Activated CD4-positive, alpha-beta T cell treated with anti-CD3 and anti-CD28 coated beads for 1 hour (primary cell): ENCODE results near the gene HIVEP3.
"Not testable (repeated sequence)": the region's sequence is repeated elsewhere in the genome, so short reads cannot be mapped to it uniquely, and the experiment has no call there.

Experiments used
- DNase-seq: peaks from one replicate; pipeline ENCODE4 v3.0.0-alpha.2; 2020

The HIVEP3 gene

DNA sequence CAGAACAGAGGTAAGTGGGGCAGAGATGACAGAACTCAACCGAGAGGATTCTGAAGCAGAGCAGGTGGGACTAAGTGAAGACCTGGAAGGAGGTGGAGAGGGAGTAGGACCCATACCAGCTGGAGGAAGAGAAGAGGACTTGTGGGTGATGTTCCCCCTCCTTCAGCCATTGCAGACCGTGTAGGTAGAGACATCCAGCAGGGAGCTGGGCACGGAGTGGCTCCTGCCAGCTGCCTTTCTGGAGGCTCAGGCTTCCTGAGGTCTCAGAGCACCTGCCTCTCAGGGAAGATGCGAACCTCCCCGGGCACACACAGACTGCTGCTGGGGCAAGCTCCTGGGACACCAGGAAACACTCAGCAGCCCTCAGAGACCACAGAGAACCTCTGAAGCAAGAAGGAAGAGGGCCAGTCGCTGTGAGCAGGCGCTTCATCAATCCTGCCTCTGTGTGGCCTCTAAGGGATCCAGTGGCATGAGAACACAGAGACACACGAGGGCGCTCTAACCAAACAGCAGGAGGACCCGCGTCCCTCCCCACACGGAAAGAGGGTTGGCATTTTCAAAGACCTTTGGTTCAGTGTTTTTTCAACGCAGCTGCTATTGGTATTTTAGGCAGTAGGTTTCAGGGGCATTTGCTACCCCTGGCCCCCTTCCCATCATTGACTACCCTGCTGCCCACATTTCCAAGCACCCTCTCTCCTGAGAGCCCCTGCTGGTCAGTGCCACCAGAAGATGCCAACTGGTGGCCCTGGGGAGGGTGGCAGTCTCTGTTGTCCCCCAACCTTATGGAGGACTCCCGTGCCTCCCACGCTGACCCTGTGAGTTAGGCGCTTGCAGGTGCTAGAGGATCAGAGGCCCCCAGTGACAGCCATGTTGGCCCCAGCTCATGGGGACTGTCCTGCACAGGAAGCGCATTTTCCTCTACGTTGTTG lies 344.7 kb downstream of the HIVEP3 start:
- DNase-seq, result peak; percentile 67

DNA sequence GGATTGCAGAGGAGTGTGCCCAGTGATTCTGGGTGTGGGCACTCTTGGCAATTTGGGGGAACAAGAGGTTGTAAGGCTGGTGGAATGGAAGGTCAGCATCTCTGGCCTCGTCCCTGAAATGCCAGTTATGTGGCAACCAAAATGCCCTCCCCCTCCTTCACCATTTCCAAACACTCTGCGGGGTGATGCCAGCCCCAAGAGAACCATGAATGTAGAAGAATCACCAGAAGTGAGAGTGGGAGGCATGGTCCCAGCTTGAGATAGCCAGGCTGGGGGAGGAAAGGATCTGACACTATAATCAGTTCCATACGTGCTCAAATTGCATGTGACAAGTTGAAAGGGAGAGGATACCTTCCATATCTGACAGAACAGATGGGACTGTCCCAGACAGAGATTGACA lies 345.5 kb downstream of the HIVEP3 start:
- DNase-seq, result no peak

DNA sequence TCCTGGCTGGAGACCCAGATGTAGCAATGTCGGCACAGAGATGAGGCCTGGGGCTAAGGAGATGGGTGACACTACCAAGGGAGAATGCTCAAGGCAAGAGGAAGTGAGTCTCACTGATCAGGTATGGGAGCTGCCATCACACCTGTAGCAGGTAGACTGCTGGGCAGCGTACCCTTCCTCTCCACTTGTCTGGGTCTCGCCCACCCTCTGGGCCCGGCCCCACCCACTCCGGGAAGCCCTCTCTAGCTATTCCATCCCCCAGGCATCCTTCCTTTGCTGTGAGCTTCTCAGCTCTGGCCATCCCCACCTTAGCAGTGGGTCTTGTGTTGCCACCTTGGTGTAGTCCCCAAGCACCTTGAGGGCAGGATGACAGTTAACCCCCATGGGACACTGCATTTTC lies 346.5 kb downstream of the HIVEP3 start:
- no peak for DNase-seq

DNA sequence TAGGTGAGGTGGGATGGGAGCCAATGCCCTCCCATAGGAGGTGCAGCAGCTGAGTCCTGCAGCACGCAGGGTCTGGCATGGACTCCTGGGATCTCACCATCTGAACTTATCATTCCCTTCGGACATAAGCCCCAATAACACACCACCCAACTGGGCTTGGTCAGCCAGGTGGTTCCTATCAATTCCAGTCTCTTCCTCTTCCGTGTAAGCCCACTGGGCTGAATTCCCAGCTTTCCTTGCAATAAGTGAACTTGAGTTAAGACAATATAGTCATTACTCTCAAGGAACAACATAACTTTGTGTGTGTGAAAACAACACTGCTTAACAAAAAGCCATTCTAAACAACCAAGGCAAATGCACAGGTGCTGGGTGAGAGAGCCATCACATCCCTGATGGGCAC lies 347.7 kb downstream of the HIVEP3 start:
- DNase-seq, result no peak

DNA sequence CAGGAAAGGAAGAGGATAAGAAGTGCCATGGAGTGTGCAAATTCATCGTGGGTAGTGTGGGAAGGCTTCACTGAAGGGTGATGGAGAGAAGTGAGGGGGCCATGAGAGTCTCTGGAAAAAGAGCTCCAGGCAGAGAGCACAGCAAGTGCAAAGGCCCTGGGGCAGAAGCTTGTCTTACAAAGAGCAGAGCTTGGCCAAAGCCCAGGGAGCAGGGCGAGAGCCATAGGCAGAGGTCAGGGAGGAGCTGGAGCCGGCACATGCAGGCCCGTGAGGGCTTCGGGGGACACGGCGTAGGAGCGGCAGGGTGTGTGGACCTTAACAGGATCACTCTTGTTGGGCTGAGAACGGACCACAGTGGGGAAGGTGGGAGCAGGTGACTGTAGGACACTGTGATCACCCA lies 350.5 kb downstream of the HIVEP3 start:
- no peak for DNase-seq

DNA sequence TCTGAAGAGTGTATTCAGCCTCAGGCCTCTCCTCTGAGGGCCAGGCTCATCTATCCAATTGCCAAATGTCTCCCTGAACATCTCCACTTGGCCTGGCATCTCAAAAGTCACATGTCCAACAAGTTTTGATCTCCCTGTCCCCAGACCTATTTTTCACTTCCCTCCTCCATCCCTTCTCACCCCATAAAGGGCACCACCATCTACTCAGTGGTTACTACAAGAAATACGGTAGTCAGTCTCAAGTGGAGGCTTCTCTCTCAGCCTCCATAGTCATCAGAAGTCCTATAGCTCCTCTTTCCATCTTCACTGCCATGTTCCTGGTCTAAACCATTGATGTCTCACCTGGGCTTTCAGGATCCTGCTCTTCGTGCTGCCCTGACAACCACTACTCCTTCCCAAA lies 351.8 kb downstream of the HIVEP3 start:
- no peak for DNase-seq

DNA sequence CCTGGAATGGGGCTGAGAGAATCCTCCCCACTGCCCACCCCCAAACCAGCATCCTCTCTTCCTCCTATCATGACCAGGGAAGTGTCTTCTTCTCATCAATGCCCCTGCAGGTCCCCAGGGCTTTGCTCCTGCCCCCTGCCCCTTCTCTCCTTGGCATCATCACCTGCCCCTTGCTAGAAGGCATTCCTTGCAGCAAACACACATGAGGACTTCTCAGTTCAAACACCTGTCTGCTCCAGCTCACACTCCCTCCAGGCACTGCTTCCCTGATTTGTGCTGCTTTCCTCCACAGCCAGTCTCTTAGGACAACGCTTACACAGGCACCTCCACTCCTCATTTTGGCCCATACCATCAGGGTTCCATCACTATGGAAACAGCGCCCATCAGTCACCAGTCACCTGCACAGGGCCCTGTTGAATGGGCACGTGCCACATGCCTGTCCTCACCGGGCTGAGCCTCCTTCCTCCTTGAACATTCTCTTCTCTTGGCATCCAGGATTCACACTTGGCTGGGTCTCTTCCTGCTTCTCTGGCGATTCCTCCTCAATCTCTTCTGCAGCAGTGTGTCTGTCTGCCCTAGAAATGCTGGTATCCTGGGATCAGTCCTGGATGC lies 352.3 kb downstream of the HIVEP3 start:
- no peak for DNase-seq

DNA sequence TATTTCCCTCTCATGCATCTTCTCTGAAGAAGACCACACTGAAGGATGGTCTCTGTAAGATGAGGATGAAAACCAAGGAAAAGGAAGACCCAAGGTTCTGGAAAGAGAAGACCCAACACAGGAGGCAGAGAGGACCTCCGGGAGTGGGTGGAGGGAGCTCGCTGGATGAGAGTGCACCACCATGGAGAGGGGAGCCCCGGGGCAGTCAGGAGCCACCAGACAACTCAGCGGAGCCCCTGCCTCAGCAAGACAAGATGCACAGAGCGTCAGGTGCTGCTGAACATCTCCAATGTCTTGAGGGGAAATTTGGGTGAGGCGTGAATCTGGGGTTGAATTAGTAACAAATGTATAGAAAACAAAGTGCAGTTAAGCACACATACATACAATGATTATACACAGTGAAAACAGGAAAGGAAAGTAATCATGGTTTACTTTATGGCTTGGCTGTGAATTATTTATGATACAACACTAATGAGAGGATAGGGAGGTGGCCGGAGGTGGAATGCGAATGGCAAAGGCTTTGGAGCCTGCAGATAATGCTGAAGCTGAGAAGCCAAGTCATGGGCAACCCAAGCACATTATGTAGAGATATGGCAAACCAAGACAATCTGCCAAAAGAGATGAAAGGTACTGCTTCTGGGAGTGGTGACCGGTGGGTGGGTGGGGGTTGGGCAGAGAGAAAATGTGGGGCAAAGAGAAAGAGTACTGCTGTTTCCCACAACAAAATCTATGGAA lies 353.8 kb downstream of the HIVEP3 start:
- DNase-seq, result no peak

DNA sequence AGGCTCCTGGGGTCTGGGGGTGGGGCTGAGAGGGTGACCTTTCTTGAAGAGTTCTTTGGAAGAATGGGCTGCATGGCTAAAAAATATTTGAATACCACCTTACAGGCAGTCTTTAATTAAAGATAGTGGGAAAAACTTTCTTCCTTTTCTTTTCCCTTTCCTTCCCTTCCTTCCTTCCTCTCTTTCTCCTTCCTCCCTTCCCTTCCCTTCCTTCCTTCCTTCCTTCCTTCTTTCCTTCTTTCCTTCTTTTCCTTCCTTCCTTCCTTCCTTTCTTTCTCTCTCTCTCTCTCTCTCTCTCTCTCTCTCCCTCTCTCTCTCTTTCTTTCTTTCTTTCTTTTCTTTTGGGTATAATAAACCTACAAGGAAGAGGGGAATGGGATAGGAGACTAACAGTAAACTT lies 356.4 kb downstream of the HIVEP3 start:
- no peak for DNase-seq

DNA sequence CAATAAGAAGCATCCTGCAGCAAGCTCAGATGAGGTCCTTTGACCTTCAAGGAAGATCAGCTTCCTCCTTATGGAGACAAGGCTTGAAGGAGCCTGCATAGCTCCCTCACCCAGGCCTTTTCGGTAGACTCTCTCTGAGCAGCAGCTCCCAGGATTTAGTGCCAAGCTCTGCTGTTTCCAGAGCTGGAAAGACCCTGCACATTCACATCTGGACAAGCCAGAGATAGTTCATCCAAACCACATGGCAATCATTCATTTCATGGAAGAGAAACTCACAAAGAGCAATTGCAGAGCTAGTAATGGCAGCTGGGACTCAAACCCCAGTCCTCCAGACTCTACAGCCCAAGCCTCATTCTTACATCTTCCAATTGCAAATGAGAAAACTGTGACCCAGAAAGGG lies 357.8 kb downstream of the HIVEP3 start:
- DNase-seq, result no peak

DNA sequence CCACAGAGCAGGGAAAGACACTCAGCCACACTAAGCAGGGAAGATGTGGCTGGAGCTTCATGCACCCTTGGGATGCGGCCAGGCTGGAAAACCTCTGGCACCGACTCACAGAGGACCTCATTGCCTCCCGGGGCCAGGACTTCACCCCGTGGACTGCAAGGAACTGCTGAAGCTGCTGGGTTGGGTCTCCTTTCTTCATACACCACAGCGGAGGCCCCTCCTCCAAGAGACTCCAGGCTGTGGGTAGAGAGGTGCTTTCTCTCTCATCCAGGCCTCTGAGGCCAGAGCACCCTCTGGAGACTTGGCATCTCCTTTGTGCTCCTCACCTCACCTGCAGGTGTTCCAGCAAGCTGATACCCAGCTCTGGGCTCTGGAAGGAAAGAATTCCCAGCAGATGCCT lies 358.2 kb downstream of the HIVEP3 start:
- DNase-seq, result no peak

DNA sequence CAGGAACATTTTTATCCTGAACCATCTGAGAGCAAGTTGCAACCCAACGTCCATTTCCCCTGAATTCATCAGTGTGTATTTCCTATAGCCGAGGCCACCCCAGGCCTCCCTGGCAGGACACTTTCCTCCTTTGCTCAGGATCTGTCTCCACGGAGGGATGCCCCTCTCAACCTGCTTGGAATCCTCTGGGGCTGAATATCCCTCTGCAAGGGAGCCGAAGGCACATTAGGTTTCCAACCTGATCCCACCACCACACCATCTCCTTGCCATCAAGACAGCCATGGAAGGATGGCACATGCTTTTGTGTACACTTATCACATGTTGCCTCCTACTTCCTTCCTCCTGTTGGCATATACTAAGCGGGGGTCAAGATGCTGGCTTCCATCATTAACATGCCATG lies 359.4 kb downstream of the HIVEP3 start:
- DNase-seq, result no peak

DNA sequence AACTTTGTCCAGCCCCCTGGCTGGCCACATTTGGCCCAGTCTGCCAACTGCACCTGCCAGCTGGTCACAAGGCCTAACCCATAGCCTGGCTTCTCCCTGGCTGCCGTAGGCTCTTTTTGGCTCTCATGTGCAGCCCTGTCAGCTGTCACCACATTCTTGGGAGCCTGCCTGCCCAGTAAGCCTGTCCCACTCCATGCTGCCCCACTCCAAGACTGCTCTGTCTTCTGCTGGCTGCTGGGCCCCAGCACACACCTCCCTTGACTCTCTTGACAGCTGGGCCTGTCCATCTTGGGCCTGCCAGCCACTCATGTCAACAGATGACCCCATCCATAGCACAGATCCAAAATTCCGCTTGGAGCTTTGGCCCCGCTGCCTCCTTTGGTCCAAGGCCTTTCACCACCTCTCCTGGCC lies 360.0 kb downstream of the HIVEP3 start:
- no peak for DNase-seq

DNA sequence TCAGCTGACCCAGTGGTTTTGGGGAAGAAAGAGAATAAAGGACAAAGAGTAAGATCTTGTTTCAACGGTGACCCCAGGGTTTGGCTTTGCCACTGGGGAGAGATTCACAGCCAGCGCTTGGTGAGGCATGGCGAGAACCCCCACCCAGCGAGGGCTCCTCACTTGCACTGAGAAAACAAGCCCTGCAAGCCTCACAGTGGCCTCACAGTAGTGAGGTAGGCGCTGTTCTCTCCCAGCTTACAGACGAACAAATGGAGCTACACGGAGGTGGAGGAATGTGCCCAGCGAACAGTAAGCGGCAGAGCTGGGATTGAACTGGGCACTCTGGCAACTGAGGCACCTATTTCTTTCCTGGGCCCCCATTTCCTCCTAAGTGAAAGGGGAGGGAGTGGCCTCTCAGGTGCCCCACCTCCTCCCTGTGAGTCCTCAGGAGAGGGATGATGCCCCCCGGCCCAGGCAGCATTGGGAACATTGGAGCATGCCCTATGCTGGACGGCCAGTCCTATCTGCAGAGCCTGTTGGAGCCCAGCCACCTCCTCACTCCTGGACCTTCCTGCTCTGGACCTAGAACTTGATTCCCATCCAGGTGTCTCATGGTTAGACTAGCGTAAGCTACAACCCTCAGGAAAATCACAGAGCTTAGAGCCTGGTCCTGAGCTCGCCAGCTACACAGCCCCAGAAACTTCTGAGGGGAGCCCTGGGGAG lies 360.8 kb downstream of the HIVEP3 start:
- no peak for DNase-seq

DNA sequence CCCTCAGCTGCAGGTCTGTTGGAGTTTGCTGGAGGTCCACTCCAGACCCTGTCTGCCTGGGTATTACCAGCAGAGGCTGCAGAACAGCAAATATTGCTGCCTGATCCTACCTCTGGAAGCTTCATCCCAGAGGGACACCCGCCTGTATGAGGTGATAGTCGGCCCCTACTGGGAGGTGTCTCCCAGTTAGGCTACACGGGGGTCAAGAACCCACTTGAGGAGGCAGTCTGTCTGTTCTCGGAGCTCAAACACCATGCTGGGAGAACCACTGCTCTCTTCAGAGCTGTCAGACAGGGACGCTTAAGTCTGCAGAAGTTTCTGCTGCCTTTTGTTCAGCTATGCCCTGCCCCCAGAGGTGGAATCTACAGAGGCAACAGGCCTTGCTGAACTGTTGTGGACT lies 364.0 kb downstream of the HIVEP3 start:
- DNase-seq, result not testable (repeated sequence)

DNA sequence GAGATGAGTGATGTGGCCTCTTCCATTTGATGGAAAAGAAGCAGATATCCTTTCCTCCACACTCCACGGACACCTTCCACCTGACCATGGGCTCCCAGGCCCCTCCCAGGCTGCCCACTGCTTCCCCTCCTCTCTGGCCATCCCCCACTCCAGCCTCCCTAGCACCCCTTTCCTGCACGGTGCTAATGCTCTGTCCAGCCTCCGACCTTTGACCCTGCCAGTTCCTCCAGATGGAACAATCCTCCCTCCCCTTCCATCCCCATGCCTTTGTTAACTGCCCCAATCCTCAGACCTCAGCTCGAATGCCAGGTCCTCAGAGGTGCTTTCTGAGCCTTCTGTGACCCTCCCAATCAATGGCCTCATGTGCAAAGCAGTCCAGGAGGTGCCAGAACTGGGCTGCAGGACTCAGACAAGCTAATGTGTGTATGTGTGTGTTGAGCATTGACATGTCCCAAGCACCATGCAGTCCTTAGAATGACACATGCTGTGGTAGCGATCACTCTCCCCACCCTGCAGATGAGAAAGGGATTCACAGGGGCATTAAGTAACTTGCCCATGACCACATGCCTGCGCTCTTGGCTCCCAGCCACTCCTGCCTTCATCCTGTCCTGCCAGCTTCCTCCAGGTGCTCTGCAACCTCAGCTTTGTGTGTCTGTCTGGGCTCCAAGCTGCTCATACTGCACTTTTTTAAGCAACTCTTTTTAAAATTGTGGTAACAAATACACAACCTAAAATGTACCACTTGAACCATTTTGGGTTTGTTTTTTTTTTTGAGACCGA lies 370.8 kb downstream of the HIVEP3 start:
- DNase-seq, result no peak

DNA sequence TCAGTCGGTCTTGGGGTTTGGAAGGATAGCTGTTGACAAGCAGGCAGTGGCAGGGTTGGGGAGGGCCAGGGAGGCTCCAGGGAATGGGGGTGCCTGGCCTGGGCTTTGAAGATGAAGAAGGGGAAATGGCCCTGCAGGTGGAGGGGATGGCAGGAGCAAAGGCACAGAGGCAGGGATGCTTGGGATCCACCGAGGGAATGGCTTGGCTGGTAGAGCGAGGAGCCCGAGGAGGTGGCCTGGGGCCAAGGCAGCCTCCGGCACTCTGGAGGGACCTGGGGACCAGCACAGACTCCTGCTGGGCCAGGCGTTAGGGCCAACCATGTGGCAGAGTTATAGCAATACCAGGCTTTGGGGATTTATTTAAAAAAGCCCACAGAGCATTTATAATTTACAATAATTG lies 371.4 kb downstream of the HIVEP3 start:
- no peak for DNase-seq

DNA sequence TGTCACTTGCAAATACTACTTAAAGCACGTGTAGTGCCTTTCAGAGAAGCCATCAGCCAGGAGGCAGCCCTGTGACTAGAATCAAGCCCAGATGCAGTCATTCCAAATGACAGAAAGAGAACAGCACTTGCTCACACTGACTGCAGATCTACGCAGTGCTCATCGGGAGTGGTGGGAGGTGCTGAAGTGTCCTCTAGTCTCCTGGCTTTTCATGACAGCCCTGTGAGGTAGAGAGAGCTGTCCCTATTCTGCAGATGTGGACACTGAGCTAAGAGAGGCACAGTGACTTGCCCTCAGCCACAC lies 371.9 kb downstream of the HIVEP3 start:
- no peak for DNase-seq

DNA sequence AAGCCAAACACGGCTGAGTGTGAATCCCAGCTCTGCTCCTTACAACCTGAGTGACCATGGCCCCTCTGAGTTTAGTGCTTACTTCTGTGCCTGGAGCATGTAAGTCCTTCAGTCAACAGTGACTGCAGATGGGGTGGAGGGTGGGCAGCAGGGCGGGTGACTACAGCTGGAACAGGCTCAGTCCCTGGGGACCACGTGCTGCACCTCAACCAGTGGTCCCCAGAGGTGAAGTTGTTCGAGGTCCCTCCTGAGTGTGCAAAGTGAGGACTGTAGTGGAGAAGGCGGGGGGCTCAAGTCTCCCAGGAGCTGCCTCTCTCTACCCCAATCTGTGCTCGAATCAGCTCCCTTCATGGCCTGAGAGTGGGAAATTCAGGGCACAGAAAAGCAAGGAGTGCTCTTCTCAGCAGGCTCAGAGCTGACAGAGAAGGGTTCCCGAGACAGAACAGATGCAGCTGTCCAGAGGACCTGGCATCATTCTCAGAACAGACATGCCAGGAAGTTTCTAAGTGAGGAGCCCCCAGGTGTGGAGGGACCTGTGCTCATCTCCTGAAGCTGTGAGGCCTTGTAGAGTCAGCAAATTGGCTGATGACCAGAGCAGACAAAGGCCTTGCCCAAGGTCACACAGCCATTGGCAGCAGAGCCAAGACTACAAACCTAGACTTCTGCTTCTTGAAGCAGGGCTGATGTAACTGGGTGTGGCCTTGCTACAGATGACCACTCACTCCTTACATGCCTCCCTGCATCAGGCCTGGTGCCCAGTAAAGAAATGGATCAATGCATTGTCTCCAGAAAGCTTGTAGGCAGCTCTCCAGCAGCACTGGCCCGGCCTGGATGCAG lies 372.5 kb downstream of the HIVEP3 start:
- DNase-seq, result no peak

DNA sequence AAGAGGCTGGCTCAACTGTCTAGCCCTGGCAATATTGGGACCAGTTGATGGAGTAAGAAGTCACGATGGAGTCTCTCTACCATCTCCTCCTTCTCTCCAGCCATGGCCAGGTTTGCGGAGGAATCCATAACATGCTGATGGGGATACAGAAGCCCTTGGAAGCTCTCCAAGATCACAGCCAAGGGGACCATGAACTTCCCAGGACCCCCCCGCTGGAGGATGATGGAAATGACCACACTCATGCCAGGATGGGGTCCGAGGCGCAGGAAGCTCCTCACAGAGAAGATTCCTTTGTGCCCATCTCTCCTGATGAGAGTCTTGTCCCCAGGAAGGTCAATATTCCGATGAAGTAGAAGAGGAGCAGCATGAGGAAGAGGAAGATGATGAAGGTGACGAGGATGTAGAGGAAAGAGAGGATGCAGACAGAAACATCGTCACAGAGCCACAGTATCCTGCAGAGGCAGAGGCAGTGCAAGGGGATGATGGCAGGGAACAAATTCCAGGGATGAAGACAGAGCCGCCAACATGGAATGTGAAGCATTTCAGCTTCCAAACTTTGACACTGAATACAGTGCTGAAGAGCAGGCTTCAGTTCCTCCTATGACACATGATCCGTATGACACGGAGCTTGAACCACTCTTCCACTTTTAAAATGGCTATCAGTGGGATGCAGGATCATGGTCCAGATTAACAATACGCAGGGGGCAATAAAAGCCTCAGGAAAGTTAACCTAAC lies 376.4 kb downstream of the HIVEP3 start:
- DNase-seq, result no peak

DNA sequence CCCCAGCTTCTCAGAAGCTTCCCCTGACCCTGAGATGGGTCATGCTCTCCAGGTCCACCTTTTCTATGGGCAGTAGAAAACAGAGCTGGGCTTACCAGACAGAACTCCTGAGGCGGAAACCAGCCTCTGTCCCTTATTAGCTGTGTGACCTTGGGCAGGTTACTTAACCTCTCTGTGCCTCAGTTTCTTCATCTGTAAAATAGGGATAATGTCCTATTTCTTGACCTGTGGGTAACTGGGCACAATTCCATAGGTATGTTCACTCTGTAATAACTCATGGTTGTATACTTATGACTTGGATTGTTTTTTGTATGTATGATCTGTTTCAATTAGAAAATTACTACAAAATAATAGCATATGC lies 377.1 kb downstream of the HIVEP3 start:
- DNase-seq, result no peak
